ENCODE data around the gene NAV2.

Gene NAV2

DNA sequence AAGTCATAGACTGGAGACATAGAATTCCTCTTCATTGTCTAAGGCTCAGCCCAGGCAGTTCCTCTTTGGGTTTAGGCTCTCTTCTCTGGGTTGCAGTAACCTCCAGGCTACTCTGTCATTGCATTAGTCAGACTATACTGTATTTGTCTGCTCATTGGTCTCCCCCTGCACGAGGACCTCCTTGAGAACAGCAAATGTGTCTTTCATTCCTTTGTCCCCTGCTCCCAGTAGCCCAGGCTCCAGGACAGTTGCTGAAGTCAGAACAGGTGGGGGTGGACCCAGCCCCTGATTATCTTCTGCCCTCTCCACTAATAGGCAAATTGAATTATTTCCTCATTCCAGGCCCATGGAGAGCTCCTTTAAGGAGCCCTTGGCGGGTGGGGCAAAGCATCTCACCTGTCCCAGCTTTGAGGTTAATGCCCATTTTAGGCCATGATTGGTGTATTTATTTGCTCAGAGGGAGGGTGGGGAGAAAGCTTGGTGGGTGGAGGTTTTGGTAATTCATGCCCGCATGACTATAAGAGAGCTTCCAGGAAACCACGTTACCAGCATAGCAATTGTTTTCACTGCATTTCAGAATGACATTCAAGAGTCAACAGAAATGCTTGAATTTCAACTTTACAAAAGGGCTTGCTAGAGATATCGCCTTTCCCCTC, 40.9 kb downstream of the NAV2 start:
- TF ChIP-seq, protein P1, sequence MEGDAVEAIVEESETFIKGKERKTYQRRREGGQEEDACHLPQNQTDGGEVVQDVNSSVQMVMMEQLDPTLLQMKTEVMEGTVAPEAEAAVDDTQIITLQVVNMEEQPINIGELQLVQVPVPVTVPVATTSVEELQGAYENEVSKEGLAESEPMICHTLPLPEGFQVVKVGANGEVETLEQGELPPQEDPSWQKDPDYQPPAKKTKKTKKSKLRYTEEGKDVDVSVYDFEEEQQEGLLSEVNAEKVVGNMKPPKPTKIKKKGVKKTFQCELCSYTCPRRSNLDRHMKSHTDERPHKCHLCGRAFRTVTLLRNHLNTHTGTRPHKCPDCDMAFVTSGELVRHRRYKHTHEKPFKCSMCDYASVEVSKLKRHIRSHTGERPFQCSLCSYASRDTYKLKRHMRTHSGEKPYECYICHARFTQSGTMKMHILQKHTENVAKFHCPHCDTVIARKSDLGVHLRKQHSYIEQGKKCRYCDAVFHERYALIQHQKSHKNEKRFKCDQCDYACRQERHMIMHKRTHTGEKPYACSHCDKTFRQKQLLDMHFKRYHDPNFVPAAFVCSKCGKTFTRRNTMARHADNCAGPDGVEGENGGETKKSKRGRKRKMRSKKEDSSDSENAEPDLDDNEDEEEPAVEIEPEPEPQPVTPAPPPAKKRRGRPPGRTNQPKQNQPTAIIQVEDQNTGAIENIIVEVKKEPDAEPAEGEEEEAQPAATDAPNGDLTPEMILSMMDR (IDR thresholded peaks at IDR 0.05; ENCODE audit: low read depth, low read length, missing control alignments), result no peak
- H3K4me3 ChIP-seq (ENCODE audit: low read depth, low read length), result no peak overlapping the region
- DNase-seq (ENCODE audit: low read depth), result no peak

DNA sequence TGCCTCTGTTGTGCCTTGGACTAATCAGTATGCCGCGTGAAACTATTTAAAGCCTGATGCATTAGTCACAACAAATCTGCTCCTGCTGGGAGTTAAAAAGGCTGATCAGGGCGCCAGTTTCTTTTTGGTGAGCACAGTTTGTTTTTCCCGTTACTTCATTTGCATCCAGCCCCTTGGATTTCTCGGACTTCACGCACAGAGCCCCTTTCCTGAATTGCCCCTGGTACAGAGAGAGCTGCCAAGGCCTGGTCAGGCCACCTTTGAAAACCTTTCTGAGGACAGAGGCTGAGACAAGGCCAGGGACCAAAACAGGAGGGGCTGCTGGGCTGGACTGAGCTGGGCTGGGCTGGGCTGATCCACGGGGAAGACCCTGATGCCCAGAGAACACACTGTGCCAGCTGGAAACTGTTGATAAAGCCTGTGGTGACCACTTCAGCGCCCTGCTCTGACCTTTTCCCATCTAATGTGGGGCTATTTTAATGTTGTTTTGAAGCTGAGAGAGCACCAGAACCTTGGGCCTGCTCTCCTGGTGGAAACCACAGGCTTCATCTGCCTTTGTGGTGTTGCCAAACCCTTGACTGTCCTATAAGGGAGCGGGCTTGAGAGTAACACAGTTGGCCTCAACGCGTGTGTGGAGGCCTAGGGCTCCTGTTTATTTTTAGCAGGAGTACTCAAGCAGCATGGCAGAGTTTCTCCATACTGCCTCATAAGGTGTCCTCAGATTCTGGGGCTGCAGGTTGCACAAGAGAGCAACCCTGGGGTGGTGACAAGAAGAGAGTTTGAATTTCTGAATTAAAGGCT, 44.2 kb downstream of the NAV2 start:
- H3K4me3 ChIP-seq (ENCODE audit: low read depth, low read length), result no peak overlapping the region
- TF ChIP-seq, protein P1 (IDR thresholded peaks at IDR 0.05; ENCODE audit: low read depth, low read length, missing control alignments), result no peak
- DNase-seq (ENCODE audit: low read depth), result no peak

DNA sequence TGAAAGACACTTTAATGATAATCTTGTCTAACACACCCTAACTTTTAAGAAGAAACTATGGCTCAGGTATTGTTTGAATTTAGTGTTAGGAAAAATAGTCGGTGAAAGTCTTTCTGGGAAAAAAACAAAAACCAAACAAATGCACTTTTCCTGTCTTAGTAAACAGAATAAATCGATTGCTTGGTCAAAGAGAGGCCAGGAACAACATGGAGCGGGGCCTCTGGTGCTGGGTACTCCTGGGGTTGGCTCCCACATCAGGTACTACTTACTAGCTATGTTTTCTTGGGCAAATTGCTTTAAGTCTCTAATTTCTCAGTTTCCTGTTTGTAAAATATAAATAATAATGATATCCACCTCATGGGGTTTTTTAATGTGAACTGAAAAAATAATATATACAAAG, 46.8 kb downstream of the NAV2 start:
- TF ChIP-seq, protein P1 (IDR thresholded peaks at IDR 0.05; ENCODE audit: low read depth, low read length, missing control alignments), result no peak
- no peak for DNase-seq (ENCODE audit: low read depth)

DNA sequence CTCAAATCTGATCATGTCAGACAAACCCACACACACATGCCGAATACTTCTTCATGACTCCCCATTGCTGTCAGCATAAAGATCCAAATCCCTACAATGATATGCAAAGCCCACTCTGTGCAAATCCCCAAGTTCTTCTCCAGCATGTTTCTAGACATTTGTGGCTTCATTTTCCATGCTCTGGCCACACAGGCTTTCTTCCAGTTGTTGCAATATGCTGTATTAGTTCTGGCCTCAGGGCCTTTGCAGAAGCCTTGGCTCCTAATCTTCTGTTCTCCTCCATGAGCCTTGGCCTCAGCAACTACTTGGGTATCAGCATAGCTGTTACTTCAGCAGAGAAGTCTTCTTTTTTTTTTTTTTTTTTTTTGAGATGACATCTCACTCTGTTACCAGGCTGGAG, 49.6 kb downstream of the NAV2 start:
- no peak overlapping the region for H3K4me3 ChIP-seq (ENCODE audit: low read depth, low read length)
- TF ChIP-seq, protein P1 (IDR thresholded peaks at IDR 0.05; ENCODE audit: low read depth, low read length, missing control alignments), result no peak
- DNase-seq (ENCODE audit: low read depth), result no peak

More for the DNA sequence above, 46.8 kb downstream of the NAV2 start:
- no peak overlapping the region for H3K4me3 ChIP-seq (ENCODE audit: low read depth, low read length)

DNA sequence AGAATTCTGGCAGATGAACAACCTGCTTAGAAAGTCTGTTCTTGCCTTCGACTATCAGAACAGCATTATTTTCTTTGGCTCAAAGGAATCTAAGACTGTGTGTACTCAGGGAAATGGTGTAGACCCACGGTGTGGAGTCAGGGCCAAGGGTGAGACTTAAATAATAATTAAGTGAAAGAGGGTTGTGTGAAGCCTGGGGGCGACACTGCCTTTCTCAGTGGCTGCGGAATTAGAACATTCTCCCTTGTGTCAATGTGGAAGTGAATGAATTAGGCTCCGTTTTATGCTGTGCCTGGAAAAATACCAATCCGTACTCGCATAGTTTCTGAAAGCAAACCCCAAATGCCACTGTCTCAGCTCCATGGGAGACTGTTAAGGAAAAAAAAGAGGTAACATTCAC, 50.7 kb downstream of the NAV2 start:
- TF ChIP-seq, protein P1 (IDR thresholded peaks at IDR 0.05; ENCODE audit: low read depth, low read length, missing control alignments), result no peak
- DNase-seq (ENCODE audit: low read depth), result no peak
- no peak overlapping the region for H3K4me3 ChIP-seq (ENCODE audit: low read depth, low read length)

DNA sequence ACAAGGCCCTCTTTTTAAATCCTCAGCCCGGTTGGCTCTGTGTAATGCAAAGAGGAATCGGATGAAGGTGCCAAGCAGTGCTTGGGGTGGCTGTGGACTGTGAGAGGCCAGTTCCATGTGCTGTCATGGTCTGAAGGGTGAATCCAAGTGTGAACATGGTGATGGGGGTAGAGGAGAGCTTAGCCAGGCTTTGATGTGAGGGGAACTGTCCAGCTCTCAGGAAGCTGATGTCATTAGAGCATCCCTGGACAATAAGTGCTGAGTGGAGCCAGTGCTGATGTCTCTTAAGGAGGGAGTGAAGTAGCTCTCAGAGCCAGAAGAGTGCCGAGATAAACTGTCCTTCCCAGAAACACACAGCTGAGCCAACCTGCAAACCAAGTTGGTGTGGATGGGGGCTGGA, 53.6 kb downstream of the NAV2 start:
- DNase-seq (ENCODE audit: low read depth), result no peak
- TF ChIP-seq, protein P1 (IDR thresholded peaks at IDR 0.05; ENCODE audit: low read depth, low read length, missing control alignments), result no peak
- H3K4me3 ChIP-seq (ENCODE audit: low read depth, low read length), result no peak overlapping the region
